HS-5 (cell line): ENCODE measurements around the gene KLF3.

Experiments
- DNase-seq: peaks from one replicate; pipeline ENCODE4 v3.0.0-alpha.2; 2012; ENCODE audit warnings: low read depth

KLF3 gene

GRCh38 chr4:38698176-38698575 is 34.2 kb downstream of the KLF3 start:
- no peak for DNase-seq

DNA sequence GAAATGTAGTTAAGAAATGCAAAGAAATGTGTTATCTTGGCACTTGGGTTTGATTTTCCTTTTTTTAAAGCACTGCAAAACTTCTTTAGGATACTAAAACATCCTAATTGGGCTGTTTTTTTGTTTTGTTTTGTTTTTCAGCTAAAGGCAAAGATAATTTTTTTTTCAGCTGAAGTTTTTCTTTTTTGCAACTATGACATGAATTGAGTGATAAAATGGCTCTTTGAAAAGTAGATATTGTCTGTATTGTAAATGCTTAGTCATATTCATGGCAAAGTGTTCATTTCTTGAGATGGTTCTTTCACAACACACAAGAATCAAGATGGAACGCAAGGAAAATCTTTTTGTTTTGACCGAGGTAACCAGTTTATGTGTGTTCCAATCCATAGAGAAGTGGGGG is 35.1 kb downstream of the KLF3 start:
- DNase-seq = no peak

GRCh38 chr4:38703635-38704034 is 39.6 kb downstream of the KLF3 start:
- DNase-seq = no peak

DNA sequence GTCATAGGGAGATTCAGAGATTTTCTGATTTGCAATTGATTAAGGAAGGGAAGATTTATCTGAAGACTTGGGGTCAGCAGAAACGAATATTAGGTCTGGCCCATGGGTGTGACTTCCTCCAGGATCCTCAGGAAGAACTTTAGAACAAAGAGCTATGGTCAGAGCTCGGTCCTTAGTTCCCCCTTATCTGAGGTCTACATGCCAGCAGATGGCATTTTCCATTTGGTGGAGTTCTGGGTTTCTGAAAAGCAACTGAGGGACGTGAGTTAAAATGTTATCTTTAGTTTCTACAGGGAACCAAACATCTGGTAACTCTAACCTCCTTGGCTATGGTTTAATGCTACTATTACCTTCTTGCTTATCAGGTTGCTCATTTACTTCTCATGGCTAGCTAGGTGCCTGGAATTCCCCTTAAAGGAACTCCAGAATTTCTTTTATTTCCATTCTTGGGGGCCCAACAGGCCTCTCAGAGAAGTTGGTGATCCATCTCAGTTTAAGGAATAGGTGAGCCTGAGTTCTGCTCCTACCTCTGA is 40.7 kb downstream of the KLF3 start:
- DNase-seq = no peak

GRCh38 chr4:38706301-38706700 is 42.3 kb downstream of the KLF3 start:
- DNase-seq = no peak

DNA sequence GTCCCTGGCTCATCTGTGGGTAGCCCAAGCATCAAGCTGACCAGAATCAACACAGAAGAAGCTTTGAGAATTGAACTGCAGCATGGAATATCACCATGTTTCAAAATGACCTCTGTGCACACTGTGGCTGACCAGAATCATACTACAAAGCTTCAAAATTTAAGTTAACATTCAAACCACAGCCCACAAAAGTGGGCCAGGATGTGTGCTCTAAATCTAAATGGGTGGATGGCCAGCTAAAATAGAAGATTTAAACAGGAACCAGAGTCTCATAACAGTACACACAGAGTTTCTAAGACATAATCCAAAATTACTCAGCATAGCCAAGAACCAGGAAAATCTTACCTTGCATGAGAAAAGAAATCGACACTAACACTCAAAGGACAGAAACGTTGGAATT is 46.1 kb downstream of the KLF3 start:
- DNase-seq = no peak

DNA sequence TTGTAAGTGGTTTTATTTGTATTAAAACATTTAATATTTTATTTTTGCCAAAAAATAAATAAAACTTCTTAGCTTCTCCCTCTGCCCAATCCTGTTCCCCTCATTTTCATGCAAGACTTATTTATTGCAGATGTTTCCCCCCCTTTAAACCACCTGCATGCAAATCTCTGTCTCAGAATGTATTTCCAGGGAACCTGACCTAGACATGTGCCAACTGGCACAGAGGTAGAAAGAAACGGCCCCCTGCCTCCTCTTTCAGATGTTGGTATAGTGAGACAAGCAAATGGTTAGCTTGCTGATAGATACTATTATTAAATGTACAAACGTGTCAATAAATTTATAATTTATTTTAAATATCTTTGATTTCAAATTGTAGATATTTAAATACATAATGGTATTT is 47.1 kb downstream of the KLF3 start:
- no peak for DNase-seq

GRCh38 chr4:38715050-38715449 is 51.1 kb downstream of the KLF3 start:
- no peak for DNase-seq

DNA sequence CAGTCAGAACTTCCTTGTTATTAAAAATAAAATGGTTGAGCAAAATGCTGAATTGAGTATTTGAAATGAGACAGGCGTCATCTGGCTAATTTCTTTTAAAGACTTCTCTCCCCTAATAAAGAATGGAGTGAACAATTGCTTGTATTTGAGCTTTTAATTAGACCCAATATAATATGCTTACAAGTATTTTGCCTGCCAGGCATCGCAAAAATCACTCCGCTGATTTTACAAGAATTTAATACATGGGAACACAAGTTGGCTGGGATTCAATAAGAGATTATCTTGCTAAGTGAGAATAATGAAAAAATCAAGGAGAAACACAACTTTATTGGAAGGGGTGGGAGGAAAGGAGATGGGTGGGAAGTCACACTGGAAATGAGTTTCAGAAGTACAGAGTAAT is 52.3 kb downstream of the KLF3 start:
- DNase-seq = no peak

DNA sequence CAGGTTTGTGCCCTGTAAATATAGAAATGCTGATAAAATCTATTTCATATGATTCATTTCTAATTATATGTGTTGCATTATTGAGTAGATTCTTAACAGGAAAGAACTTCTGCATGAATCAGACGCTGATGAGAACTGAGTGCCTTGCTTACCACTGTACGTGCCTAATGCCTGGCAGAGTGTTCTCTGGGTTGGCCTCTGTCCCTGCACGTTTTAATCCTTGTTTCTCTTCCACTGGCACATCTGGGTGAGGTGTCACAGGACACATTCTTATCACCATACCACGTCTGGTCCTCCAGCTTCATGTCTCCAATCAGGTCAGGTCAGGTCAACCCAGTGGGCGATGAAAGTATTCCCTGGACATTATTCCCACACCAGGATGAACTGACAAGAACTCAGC is 53.6 kb downstream of the KLF3 start:
- peak; percentile 29 for DNase-seq

GRCh38 chr4:38723114-38723513 is 59.1 kb downstream of the KLF3 start:
- no peak for DNase-seq

GRCh38 chr4:38723726-38724474 is 59.9 kb downstream of the KLF3 start:
- DNase-seq = no peak

DNA sequence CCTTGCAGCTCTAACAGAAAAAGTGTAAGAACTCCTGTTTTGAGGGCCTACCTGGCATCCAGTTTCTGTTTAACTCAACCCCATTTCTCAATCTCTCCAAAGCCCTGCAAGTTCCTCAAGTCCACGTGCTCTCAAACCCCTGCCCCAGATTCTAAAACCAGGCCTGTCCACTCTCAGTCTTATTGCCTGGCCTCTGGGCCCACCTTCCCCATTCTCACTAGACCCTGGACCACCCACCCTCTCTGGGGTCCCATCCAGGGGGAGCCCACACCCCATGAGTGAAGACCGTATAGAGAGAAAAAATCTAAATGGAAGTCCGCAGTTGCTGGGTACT is 60.4 kb downstream of the KLF3 start:
- DNase-seq = no peak

DNA sequence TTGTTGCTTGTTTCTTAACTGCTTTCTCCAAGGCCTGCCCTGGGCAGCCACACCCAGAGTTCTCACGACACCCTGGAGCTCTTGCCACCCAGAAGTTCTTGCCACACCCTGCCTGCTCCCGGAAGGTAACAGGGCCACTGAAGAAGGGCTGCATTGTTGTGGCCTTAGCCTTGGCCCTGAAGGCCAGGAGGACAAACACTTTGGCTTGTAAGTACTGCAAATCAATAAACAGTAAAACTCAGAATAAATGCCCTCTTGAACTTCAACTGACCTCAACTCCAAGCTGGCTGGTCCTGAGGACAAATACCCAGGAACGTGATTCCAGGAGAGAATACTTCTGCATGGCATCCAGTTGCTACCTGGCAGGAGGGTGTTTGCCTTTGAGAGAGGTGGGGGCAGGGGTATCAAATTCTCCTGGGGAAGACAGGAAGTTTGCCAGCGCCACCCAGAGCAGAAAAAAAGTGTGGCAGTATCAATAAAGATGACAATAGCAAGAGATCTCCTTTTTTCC is 64.7 kb downstream of the KLF3 start:
- no peak for DNase-seq

- no peak for DNase-seq
These were observed 66.5 kb downstream of the KLF3 start for GRCh38 chr4:38730493-38730829.

- peak; percentile 80 for DNase-seq
These were observed 67.0 kb downstream of the KLF3 start for GRCh38 chr4:38730830-38731646.

- no peak for DNase-seq
These were observed 69.7 kb downstream of the KLF3 start for GRCh38 chr4:38733663-38734062.

DNA sequence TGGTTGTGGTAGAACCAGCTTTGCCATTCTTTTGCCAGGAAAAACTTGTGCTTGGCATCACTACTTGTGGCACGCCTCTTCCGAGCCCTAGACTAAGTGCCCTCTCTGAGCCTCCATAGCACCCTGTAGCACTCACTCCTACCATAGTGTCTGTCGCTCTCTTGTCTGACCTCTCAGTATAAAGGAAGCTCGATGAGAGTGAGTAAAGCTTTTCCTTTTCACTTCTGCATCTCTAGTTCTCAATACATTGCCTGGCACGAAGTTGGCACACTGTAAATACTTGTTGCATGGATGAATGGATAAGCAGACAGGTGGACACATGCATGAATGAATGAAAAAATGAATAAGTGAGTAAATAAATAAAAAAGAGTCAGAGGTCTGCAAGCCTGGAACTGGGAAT is 70.4 kb downstream of the KLF3 start:
- no peak for DNase-seq

- no peak for DNase-seq
These were observed 70.9 kb downstream of the KLF3 start for GRCh38 chr4:38734911-38735310.

DNA sequence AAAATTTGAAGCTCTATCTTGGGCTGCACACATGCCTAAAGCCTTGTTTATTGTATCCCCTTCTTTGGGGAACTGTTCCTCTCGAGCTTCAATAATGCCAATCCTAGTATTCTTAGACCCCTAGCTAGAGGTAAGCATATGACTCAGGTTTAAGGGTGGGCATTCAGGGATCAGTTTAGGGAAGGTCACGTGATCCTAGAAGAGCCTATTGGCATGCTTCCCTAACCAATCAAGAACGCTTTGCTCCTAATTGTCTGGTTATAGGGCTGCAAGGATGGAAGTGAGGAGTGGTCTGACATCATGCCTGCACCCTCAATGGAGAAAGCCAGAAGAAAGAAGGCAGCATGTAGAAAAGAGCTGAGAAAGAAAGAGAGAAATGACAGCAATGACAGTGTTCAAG is 71.9 kb downstream of the KLF3 start:
- no peak for DNase-seq

DNA sequence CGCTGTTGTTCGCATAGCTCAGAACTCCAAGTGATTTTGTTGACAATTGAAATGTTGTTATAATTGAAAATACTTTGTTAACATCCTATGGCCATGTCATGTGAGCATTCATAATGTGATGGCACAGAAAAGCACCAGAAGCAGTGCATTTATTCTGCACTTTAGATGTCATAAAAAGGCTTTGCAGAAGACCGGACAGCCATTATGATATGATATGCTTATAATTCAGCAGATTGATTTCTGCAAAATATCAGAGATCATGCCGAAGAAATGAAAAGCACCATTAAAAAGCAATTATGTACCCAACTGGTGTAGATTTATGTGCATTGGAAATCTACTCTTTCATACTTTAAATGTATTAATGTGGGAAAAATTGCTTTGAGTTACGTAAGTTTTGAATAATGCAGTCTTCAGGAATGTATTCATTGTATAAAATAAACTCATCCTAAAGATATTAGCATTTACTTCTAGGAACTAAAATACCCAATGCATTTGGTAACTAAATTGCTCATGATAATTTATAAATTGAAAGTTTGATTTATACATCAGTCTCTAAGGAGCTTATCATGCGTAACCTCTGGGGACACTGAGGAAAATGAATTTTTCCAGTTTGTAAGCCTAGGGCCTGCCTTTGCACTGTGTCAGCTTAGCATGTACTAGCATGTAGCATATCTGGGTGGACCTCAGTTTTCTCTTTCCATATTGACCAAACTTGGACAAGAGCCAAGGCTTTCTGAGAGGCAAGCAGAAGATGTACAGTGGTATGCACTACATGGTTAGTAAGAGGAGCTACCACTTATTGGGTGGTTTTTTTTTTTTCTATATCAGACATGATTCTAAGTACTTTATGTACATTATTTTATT is 75.2 kb downstream of the KLF3 start:
- no peak for DNase-seq

DNA sequence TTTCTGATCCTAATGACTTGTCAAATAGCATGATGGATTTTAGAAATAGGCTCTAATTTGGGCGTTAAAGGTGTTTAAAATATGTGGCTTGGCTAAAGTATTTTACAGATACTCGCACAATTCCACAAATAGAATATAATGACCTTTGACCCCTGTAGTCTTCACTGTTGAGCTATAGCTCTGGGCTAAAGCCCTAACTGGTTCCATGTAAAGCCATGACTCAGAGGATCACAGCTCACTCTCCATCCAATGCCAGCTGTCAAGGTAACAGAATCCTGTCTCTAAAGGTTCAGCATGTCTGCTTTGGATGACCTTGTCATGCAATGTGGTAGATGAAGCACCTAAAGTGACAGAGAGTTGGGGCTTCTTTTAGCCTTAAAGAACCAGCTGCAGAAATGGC is 76.3 kb downstream of the KLF3 start:
- DNase-seq = no peak
